AG10803 (cell line): Measurements from ENCODE around the gene NGFR.
A peak's percentile ranks its signal among the peaks of the same experiment; 100 is the strongest.

Experiments used
- DNase-seq: peaks from one replicate; pipeline ENCODE4 v3.0.0; 2010; ENCODE audit warnings: low read depth
- H3K4me3 ChIP-seq: 2 replicates; pipeline ENCODE4 v1.5.1; 2011; ENCODE audit warnings: mild to moderate bottlenecking, low read length, control low read depth
- TF ChIP-seq, protein P1 (sequence below): conservative IDR thresholded peaks from 2 replicates; pipeline ENCODE4 v1.5.1; 2011; ENCODE audit warnings: mild to moderate bottlenecking, low read length, control low read depth, inconsistent platforms

Gene NGFR

DNA sequence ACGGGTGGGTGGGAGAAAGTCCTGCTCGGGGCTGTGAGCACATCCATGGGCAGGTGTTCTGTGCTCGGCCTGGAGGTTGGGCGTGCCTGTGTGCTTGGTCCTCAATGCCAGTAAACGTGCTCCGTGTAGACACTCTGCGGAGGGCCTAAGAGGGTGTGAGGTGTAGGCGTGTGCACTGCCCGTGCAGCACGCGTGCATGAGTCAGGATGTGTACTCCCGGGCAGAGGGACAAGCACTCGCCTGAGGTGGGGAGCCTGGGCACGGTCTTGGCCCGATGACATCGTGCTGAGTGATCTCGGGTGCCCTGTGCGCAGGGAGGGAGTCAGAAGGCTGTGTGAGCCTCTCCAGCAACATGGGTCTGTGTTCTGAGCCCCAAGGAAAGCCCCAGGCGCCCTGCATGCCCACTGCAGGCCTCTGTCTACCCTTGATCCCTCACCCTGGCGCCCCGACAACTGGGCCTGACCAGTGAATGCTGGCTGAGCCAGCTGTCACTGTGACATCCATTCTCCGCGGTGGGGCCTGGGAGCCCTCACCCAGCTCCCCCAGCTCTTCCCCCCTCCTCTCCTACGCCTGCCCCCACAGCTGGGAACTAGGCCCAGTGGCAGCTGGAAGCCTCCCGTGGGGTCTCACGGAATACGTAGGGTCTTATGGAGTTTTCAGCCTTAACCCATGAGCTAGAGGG is 57.1 kb downstream of the NGFR start:
- no peak overlapping the region for H3K4me3 ChIP-seq
- DNase-seq, result no peak
- TF ChIP-seq, protein P1, sequence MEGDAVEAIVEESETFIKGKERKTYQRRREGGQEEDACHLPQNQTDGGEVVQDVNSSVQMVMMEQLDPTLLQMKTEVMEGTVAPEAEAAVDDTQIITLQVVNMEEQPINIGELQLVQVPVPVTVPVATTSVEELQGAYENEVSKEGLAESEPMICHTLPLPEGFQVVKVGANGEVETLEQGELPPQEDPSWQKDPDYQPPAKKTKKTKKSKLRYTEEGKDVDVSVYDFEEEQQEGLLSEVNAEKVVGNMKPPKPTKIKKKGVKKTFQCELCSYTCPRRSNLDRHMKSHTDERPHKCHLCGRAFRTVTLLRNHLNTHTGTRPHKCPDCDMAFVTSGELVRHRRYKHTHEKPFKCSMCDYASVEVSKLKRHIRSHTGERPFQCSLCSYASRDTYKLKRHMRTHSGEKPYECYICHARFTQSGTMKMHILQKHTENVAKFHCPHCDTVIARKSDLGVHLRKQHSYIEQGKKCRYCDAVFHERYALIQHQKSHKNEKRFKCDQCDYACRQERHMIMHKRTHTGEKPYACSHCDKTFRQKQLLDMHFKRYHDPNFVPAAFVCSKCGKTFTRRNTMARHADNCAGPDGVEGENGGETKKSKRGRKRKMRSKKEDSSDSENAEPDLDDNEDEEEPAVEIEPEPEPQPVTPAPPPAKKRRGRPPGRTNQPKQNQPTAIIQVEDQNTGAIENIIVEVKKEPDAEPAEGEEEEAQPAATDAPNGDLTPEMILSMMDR, result no peak

DNA sequence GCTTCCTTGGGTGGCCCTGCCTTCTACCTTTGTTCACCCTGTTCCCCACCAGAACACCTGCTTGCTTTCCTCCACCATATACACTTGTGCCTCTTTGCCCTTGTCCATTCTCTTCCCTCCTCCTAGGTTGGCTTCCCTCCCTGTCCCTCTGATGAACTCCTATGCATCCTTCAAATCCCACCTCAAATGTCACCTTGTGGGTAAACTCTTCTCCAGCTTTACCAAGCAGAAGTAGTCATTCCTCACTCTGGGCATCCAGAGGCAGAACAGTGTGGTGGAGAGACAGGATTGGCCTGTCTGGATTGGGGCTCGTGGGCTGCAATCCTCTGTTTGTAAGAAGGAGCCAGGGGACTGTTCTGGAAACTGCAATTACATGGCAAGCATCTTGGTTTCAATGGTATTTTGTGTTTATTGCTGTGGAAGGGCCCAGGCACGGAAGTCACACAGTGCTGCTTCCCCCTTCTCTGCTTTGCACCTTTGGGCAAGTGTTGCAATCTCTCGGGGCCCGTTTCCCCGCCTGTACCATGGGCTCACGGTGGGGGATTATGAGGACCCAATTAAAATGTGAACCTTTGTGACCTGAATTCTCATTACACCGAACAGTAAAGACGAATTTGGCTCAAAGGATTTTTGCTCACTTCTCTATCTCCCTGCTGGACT is 58.7 kb downstream of the NGFR start:
- H3K4me3 ChIP-seq, result no peak overlapping the region
- DNase-seq, result no peak

DNA sequence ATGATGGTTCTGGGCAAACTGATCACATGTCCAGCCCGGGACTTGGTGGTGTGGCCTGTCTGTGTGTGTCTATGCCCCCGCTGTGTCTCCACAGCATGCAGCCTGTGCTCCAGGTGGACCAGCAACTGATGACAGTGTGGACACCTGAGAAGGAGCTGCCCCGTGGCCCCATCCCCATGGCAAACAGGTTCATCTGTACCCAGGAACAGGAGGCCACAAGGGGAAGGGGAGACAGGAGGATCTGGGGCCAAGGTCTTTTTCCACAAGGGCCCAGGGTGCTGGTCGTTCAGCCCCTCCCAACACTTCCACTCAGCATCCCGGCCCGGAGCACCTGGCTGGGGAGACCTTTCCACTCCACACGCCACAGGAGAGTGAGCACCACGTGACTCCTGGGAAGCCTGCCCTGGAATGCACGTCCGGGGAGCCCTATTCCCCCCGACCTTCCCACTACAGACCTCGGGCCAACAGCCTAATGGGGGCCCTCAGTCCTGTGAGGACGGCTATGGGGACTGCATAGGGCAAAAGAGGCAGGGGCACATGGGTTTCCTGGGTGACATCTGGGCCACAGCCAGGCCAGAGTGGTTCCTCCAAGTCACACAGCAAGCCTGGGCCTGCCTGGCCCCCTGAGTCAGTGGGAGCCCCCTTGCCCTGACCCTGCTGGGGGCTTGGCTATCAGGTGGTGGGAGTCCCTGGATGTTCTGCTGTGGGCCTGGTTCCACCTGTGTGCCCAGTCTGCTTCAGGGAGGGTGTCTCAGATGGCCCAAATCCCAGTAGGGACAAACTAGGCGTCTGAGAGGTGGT is 59.8 kb downstream of the NGFR start:
- DNase-seq, result no peak

More for the DNA sequence above, 58.7 kb downstream of the NGFR start:
- TF ChIP-seq, protein P1, result no peak

DNA sequence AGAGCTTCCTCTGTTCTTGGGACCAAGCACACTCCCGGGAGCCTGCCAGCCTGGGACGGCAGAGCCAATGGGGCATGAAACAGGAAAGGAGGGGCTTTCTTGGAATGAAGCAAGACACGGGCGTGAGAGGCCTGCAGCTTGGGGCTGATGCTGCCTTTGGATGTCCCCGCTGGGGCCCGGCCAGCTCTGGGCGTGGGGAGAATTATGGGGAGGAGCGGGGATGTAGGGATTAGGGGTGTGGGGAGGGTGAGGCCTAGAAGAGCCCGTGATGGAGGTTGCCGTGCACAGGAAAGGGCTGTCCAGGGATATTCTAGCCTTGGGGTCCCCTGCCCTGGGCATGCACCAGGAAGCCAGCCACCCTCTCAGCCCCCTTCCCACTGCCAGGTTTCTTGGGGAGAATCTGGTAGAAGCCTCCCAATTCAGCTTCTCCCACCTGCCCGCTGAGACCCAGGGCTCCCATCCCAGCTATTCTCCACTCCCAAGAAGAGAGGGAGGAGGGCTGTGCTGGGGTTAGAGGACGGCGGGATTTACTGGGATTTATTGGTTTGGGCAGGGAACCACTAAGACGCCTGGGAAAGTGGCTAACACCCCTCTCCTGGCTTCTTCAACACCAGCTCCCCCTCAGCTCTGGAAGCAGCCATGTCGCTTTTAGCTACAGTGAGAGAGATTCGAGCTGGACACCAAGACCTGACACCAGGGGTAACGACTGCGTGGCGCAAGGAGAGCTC is 60.6 kb downstream of the NGFR start:
- no peak for DNase-seq
- TF ChIP-seq, protein P1, result no peak
- H3K4me3 ChIP-seq, result no peak overlapping the region

More for the DNA sequence above, 59.8 kb downstream of the NGFR start:
- no peak overlapping the region for H3K4me3 ChIP-seq
- TF ChIP-seq, protein P1, result no peak

DNA sequence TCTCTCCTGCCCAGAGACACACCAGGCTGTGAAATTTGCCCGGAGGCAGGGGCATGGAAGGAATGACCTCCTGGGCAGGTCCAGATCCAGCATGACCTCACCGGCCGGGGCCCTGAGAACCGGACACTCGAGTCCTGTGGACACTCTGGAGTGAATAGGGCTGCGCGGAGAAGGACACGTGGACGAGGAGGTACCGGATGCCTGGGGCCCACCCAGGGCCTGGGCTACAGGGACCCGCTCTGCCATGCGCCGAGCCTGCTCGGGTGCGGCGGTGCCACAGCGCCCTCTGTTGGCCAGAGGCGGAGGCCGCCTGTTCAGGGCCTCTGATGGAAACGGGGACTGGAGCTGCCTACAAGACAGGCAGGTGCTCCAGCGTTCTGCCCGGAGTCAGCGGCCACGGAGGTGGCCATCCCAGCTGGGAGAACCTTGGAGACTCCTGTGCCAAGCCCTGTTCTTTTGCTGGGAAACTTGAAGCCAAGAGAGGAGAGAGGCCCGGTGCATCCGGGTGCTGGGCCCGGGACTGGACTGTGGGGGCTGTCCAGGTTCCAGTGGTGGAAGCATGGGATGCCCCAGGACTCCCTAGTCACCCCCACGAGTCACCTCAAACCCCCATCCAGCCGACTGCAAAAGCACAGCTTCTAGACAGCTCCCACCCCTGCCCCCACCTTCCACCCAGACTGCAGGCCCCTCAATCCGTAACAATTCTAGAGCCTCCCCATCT is 61.3 kb downstream of the NGFR start:
- DNase-seq, result peak; percentile 50
- TF ChIP-seq, protein P1, result peak; percentile 94
- H3K4me3 ChIP-seq, result no peak overlapping the region

DNA sequence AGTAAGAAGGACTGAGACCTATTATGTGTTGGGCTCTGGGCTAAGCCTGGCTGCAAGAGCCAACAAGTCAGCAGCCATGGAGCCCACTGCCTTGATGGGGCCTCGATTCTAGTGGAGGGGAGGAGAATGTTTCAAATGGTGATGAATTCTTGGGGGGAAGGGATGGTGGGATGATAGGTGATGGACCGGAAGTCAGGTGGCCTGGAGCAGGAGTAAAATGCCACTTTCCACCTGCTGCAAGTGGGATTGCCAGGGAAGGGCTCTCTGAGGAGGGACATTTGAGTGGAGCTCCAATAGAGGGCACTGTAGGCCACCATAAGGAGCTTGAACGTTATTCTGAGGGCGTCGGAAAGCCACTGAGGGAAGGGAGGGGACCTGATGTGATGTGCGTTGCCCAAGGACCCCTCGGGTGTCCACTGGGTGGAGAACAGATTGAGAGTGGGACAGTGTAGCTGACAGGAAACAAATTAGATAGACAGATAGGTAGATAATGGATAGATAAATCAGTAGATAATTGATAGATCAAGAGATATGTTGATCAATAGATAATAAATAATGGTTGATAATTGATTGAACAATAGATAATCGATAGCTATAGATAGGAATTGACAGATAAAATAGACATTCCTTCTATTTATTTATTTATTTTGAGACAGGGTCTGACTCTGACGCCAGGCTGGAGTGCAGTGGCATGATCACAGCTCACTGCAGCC is 62.4 kb downstream of the NGFR start:
- peak; percentile 31 for DNase-seq
- TF ChIP-seq, protein P1, result peak; percentile 66
- no peak overlapping the region for H3K4me3 ChIP-seq
